Mammary epithelial cell (primary cell): ENCODE measurements around the gene EXT2.

Source experiments
- EZH2 ChIP-seq: IDR thresholded peaks from 2 replicates; pipeline ENCODE4 v1.6.1; 2012; ENCODE audit warnings: low read length, inconsistent platforms, borderline replicate concordance
- TF ChIP-seq, protein P1 (sequence below), 2 donors: IDR thresholded peaks in 1 of 2; conservative IDR thresholded peaks in 1 of 2; 2 replicates each; pipeline ENCODE4 v1.5.1; 2011 to 2012; ENCODE audit warnings: inconsistent platforms in 2 of 2, low read length in 2 of 2, mild to moderate bottlenecking in 2 of 2, control low read depth in 1 of 2, low read depth in 1 of 2; ENCODE audit not compliant: insufficient read depth in 1 of 2; ENCODE audit errors: extremely low read depth in 1 of 2

DNA sequence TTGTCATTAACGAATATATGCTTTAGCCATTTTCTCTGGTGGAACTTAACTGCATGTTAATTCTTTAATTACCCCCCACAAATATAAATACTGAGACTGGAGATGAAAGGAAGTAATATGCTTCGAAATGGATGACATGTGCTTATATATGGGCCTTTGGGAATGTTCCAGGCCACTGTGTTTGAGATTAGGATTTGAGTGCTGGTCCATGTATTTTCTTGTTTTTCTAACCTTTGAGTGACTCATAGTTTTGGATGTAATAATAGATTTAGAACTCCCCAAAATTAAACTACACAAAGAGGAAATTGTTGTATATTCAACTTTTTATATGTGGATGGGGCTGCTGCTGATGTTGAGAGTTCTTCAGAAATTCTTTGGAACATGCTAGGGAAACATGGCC is 54.2 kb downstream of the EXT2 start:
- TF ChIP-seq, protein P1, sequence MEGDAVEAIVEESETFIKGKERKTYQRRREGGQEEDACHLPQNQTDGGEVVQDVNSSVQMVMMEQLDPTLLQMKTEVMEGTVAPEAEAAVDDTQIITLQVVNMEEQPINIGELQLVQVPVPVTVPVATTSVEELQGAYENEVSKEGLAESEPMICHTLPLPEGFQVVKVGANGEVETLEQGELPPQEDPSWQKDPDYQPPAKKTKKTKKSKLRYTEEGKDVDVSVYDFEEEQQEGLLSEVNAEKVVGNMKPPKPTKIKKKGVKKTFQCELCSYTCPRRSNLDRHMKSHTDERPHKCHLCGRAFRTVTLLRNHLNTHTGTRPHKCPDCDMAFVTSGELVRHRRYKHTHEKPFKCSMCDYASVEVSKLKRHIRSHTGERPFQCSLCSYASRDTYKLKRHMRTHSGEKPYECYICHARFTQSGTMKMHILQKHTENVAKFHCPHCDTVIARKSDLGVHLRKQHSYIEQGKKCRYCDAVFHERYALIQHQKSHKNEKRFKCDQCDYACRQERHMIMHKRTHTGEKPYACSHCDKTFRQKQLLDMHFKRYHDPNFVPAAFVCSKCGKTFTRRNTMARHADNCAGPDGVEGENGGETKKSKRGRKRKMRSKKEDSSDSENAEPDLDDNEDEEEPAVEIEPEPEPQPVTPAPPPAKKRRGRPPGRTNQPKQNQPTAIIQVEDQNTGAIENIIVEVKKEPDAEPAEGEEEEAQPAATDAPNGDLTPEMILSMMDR (conservative IDR thresholded peaks at IDR 0.05 in 1 of 2, IDR thresholded peaks at IDR 0.05 in 1 of 2; ENCODE audit: extremely low read depth in 1 of 2, insufficient read depth in 1 of 2, low read depth in 1 of 2, low read length in 2 of 2): no peak
- no peak for TF ChIP-seq EZH2
